Liver (tissue), 9 donors: ENCODE data around the gene ECM1. TPM values are rescaled to one million over a fixed set of nuclear protein-coding genes. Genes with fewer than 3 reads are reported as not detected.

Source experiments
- DNase-seq: peaks from one replicate; pipeline ENCODE4 v3.0.0-alpha.2; 2017; ENCODE audit warnings: low spot score
- H3K27ac ChIP-seq, 2 donors: one replicate each; pipeline ENCODE4 v1.7.0; 2013; ENCODE audit warnings: inconsistent platforms in 2 of 2, low read length in 2 of 2, control low read depth in 1 of 2, low read depth in 1 of 2, mild to moderate bottlenecking in 1 of 2
- H3K27me3 ChIP-seq, 4 donors: one replicate each; pipeline versions ENCODE4 v1.6.1 to v1.7.0; 2013; ENCODE audit warnings: low read length in 3 of 4, inconsistent platforms in 1 of 4, mild to moderate bottlenecking in 1 of 4, moderate library complexity in 1 of 4; ENCODE audit not compliant: control insufficient read depth in 4 of 4, insufficient read depth in 4 of 4
- H3K36me3 ChIP-seq, 4 donors: one replicate each; pipeline versions ENCODE4 v1.6.1 to v1.7.0; 2013; ENCODE audit warnings: low read length in 3 of 4, mild to moderate bottlenecking in 3 of 4, low read depth in 1 of 4, moderate library complexity in 1 of 4; ENCODE audit not compliant: control insufficient read depth in 4 of 4, insufficient read depth in 3 of 4
- H3K4me1 ChIP-seq, 4 donors: one replicate each; pipeline versions ENCODE4 v1.6.1 to v1.7.0; 2013; ENCODE audit warnings: low read length in 3 of 4, mild to moderate bottlenecking in 3 of 4, moderate library complexity in 1 of 4; ENCODE audit not compliant: control insufficient read depth in 4 of 4, insufficient read depth in 4 of 4
- H3K4me3 ChIP-seq, 3 donors: one replicate each; pipeline versions ENCODE4 v1.6.1 to v1.7.0; 2013; ENCODE audit warnings: low read length in 3 of 3, control low read depth in 1 of 3, low read depth in 1 of 3, mild to moderate bottlenecking in 1 of 3
- H3K9ac ChIP-seq, 2 donors: one replicate each; pipeline ENCODE4 v1.7.0; 2013; ENCODE audit warnings: low read length in 2 of 2, mild to moderate bottlenecking in 2 of 2, moderate library complexity in 2 of 2, control low read depth in 1 of 2, low read depth in 1 of 2
- H3K9me3 ChIP-seq, 4 donors: one replicate each; pipeline versions ENCODE4 v1.6.1 to v1.7.0; 2013; ENCODE audit warnings: low read length in 3 of 4; ENCODE audit not compliant: control insufficient read depth in 4 of 4
- EGR1 ChIP-seq, 2 donors: IDR thresholded peaks; 2 replicates each; pipeline ENCODE4 v1.6.1; 2016 to 2018; ENCODE audit warnings: antibody characterized with exemption in 2 of 2, low read depth in 2 of 2
- FOXA1 ChIP-seq: IDR thresholded peaks from 2 replicates; pipeline ENCODE4 v1.6.1; 2016; ENCODE audit warnings: antibody characterized with exemption
- FOXA2 ChIP-seq: IDR thresholded peaks from 2 replicates; pipeline ENCODE4 v1.6.1; 2016; ENCODE audit warnings: antibody characterized with exemption
- GABPA ChIP-seq, 2 donors: IDR thresholded peaks in 1 of 2; conservative IDR thresholded peaks in 1 of 2; 2 replicates each; pipeline ENCODE4 v1.6.1; 2016; ENCODE audit warnings: antibody characterized with exemption in 2 of 2, mild to moderate bottlenecking in 1 of 2, moderate library complexity in 1 of 2
- HNF4A ChIP-seq, 2 donors: conservative IDR thresholded peaks; 2 replicates each; pipeline ENCODE4 v1.6.1; 2016; ENCODE audit warnings: antibody characterized with exemption in 2 of 2, mild to moderate bottlenecking in 2 of 2
- HNF4G ChIP-seq: IDR thresholded peaks from 2 replicates; pipeline ENCODE4 v1.6.1; 2016; ENCODE audit warnings: antibody characterized with exemption
- NR2F2 ChIP-seq: IDR thresholded peaks from 2 replicates; pipeline ENCODE4 v1.6.1; 2016; ENCODE audit warnings: antibody characterized with exemption
- RAD21 ChIP-seq, 2 donors: IDR thresholded peaks; 2 replicates each; pipeline ENCODE4 v1.6.1; 2016; ENCODE audit warnings: antibody characterized with exemption in 2 of 2, mild to moderate bottlenecking in 2 of 2
- REST ChIP-seq: IDR thresholded peaks from 2 replicates; pipeline ENCODE4 v1.6.1; 2016; ENCODE audit warnings: antibody characterized with exemption, mild to moderate bottlenecking
- RXRA ChIP-seq, 2 donors: IDR thresholded peaks; 2 replicates each; pipeline ENCODE4 v1.6.1; 2017 to 2018; ENCODE audit warnings: antibody characterized with exemption in 2 of 2, mild to moderate bottlenecking in 1 of 2
- SP1 ChIP-seq: IDR thresholded peaks from 2 replicates; pipeline ENCODE4 v1.6.1; 2018; ENCODE audit warnings: antibody characterized with exemption, mild to moderate bottlenecking
- TAF1 ChIP-seq: conservative IDR thresholded peaks from 2 replicates; pipeline ENCODE4 v1.6.1; 2016; ENCODE audit warnings: antibody characterized with exemption, mild to moderate bottlenecking
- YY1 ChIP-seq: IDR thresholded peaks from 2 replicates; pipeline ENCODE4 v1.6.1; 2016; ENCODE audit warnings: antibody characterized with exemption, mild to moderate bottlenecking
- WGBS: extraction: QIAGEN DNeasy Blood & Tissue Kit; methylation state at CpG from one replicate; pipeline ENCODE4 v1.1.7; 2013; 5-methylcytosine and 5-hydroxymethylcytosine counted together
- polyA plus RNA-seq, 2 donors: library from polyadenylated mRNA; stranded (reverse) in 1 of 2; unstranded in 1 of 2; fragments of 200-250 nt in 1 of 2; fragments of >200 nt in 1 of 2; fragmentation: Nextera tagmentation in 1 of 2; extraction: Ambion mirVana in 1 of 2; gene quantifications; one replicate each; pipeline versions ENCODE4 v1.2.1 to v1.2.3, GENCODE V29; 2013 to 2015
- total RNA-seq, 2 donors: library from RNA; depleted of rRNA; stranded (reverse); fragments of >200 nt; gene quantifications; one replicate each; pipeline ENCODE4 v1.2.3, GENCODE V29; 2014
- TF ChIP-seq, protein P1 (sequence below): fragments of 150-350 bp; IDR thresholded peaks from 2 replicates; pipeline ENCODE4 v1.5.1; 2017; ENCODE audit warnings: improper control_type of control experiment, low read depth, low read length; ENCODE audit not compliant: missing input control
- TF ChIP-seq, protein P2 (sequence below): IDR thresholded peaks from 2 replicates; pipeline ENCODE4 v1.6.1; 2016; ENCODE audit warnings: antibody characterized with exemption
- TF ChIP-seq, protein P3 (sequence below): IDR thresholded peaks from 2 replicates; pipeline ENCODE4 v1.6.1; 2016; ENCODE audit warnings: antibody characterized with exemption
- donor health status: healthy.
- donor health status: healthy.
- donor health status: healthy.
- donor health status: healthy.
- donor health status: healthy.

Gene ECM1
- total and polyA plus RNA-seq, 4 donors, result 5.1 to 22.5 (median 12.6) TPM

DNA sequence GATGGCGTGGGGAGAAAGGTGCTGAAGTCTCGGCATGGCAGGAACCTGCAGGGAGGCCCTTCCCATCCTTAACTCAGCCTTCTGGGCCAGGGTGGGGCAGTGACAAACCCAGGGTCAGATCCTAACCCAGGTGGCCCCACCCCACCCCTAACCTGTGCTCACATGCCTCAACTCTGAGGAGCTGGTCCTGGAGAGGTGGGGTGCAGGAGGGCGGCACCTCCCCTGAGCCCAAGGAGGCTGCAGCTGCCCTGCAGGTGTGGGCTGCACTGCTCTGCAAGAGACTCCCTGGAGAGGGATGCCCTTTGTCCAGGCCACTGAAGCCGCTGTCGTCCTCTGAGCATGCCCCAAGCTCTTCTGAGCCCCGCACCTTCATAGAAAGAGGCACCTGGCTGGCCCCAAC, 26.1 kb downstream of the ECM1 start:
- Histone ChIP-seq H3K36me3 (no peaks in the 10 kb centered on the region), H3K4me1 (peaks cover 2 to 12% (median 9%) of the 10 kb centered on the region in 4 donors), H3K9ac (no peak overlapping the region), H3K9me3 (no peaks in the 10 kb centered on the region), H3K27ac (no peak overlapping the region), H3K4me3 (no peak overlapping the region), H3K27me3 (no peaks in the 10 kb centered on the region)
- no peak for DNase-seq
- WGBS, result 93% methylated on average over 6 of the region's 6 CpGs
- TF ChIP-seq RAD21 (IDR thresholded peaks at IDR 0.05) (no peak), RXRA (IDR thresholded peaks at IDR 0.05) (no peak), FOXA2 (no peak), TAF1 (no peak), YY1 (no peak), SP1 (no peak), HNF4G (no peak), HNF4A (conservative IDR thresholded peaks at IDR 0.05) (no peak), GABPA (IDR thresholded peaks at IDR 0.05 in 1 of 2, conservative IDR thresholded peaks at IDR 0.05 in 1 of 2) (no peak), FOXA1 (no peak), EGR1 (IDR thresholded peaks at IDR 0.05; ENCODE audit: low read depth in 2 of 2) (no peak), REST (no peak)
- TF ChIP-seq, protein P1, sequence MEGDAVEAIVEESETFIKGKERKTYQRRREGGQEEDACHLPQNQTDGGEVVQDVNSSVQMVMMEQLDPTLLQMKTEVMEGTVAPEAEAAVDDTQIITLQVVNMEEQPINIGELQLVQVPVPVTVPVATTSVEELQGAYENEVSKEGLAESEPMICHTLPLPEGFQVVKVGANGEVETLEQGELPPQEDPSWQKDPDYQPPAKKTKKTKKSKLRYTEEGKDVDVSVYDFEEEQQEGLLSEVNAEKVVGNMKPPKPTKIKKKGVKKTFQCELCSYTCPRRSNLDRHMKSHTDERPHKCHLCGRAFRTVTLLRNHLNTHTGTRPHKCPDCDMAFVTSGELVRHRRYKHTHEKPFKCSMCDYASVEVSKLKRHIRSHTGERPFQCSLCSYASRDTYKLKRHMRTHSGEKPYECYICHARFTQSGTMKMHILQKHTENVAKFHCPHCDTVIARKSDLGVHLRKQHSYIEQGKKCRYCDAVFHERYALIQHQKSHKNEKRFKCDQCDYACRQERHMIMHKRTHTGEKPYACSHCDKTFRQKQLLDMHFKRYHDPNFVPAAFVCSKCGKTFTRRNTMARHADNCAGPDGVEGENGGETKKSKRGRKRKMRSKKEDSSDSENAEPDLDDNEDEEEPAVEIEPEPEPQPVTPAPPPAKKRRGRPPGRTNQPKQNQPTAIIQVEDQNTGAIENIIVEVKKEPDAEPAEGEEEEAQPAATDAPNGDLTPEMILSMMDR, result no peak
- TF ChIP-seq, protein P2, sequence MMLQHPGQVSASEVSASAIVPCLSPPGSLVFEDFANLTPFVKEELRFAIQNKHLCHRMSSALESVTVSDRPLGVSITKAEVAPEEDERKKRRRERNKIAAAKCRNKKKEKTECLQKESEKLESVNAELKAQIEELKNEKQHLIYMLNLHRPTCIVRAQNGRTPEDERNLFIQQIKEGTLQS, result no peak

DNA sequence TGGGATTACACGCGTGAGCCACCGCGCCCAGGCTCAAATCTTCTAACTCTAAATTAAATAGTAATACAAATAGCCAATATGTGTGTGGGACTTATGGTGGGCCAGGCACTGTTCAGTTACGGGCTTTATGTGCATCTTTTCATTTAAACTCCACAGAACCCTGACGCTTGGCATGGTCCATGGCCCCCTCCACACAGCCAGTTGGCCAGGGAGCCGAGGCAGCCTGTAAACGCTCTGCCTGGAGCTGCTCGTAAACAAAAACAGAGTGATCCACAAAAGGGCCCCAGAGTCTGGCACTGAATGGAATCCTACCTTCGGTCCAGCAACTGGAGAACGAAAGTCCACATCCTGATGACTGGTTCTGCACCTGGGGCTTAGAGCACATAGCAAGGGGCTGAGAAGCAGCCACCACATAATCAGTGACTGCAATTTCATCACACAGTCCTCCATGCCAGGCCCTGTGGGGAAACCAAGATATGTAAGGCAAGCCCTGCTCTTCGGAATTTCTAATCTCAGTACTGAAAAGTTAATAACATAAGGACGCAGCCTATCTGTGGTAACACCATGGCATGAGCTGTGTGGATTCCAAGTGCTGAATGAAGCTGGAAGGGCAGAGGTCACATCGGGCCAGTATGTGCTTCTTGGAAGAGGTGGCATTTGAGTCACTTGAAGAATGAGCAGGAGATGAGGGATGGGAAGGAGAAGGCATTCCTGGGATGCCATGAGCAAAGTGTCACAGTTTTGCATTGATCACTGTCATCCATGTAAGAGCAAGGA, 27.8 kb downstream of the ECM1 start:
- Histone ChIP-seq H3K4me3 (no peak overlapping the region), H3K27ac (no peak overlapping the region), H3K36me3 (no peaks in the 10 kb centered on the region), H3K9me3 (no peaks in the 10 kb centered on the region), H3K9ac (no peak overlapping the region), H3K4me1 (peaks cover 2 to 12% (median 9%) of the 10 kb centered on the region in 4 donors), H3K27me3 (no peaks in the 10 kb centered on the region)
- DNase-seq, result no peak
- 96% methylated on average over 14 of the region's 14 CpGs for WGBS
- TF ChIP-seq, protein P3, sequence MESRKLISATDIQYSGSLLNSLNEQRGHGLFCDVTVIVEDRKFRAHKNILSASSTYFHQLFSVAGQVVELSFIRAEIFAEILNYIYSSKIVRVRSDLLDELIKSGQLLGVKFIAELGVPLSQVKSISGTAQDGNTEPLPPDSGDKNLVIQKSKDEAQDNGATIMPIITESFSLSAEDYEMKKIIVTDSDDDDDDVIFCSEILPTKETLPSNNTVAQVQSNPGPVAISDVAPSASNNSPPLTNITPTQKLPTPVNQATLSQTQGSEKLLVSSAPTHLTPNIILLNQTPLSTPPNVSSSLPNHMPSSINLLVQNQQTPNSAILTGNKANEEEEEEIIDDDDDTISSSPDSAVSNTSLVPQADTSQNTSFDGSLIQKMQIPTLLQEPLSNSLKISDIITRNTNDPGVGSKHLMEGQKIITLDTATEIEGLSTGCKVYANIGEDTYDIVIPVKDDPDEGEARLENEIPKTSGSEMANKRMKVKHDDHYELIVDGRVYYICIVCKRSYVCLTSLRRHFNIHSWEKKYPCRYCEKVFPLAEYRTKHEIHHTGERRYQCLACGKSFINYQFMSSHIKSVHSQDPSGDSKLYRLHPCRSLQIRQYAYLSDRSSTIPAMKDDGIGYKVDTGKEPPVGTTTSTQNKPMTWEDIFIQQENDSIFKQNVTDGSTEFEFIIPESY, result no peak
- TF ChIP-seq REST, result no peak
- no peak for TF ChIP-seq TAF1
- TF ChIP-seq, protein P1, result no peak
- no peak for TF ChIP-seq RXRA (IDR thresholded peaks at IDR 0.05)
- no peak for TF ChIP-seq NR2F2
- TF ChIP-seq, protein P2, result no peak
- TF ChIP-seq GABPA (IDR thresholded peaks at IDR 0.05 in 1 of 2, conservative IDR thresholded peaks at IDR 0.05 in 1 of 2), result no peak
- no peak for TF ChIP-seq SP1
- no peak for TF ChIP-seq HNF4G
